Loucy (cell line): ENCODE data around the gene CREG1.
A peak's percentile ranks its signal among the peaks of the same experiment; 100 is the strongest.

Experiments used
- H2AFZ ChIP-seq: fragments of 200-600 bp; sonication (generic); 2 replicates; pipeline ENCODE4 v1.6.0; 2016; ENCODE audit warnings: antibody characterized with exemption, mild to moderate bottlenecking, low read length, moderate library complexity
- H3F3A ChIP-seq: fragments of 200-600 bp; 2 replicates; pipeline ENCODE4 v1.6.0; 2016; ENCODE audit warnings: antibody characterized with exemption, low read depth, mild to moderate bottlenecking
- H3K27me3 ChIP-seq: fragments of 200-600 bp; sonication (generic); 2 replicates; pipeline ENCODE4 v1.6.1; 2014; ENCODE audit warnings: low read length, mild to moderate bottlenecking; ENCODE audit not compliant: insufficient read depth, poor library complexity, severe bottlenecking
- H3K36me3 ChIP-seq: fragments of 200-600 bp; sonication (generic); 2 replicates; pipeline ENCODE4 v1.6.1; 2016; ENCODE audit warnings: low read length; ENCODE audit not compliant: insufficient read depth
- H3K4me1 ChIP-seq: fragments of 200-600 bp; sonication (generic); 2 replicates; pipeline ENCODE4 v1.5.1; 2014; ENCODE audit warnings: low read length, mild to moderate bottlenecking; ENCODE audit not compliant: insufficient read depth, poor library complexity, severe bottlenecking
- H3K4me2 ChIP-seq: fragments of 200-600 bp; sonication (generic); 2 replicates; pipeline ENCODE4 v1.6.0; 2014; ENCODE audit warnings: antibody characterized with exemption, low read length, low read depth, mild to moderate bottlenecking; ENCODE audit not compliant: poor library complexity, severe bottlenecking
- H3K4me3 ChIP-seq: fragments of 200-600 bp; sonication (generic); 2 replicates; pipeline ENCODE4 v1.5.1; 2014; ENCODE audit warnings: low read length, mild to moderate bottlenecking, mixed read lengths; ENCODE audit not compliant: poor library complexity, severe bottlenecking
- H3K79me2 ChIP-seq: fragments of 200-600 bp; sonication (generic); 2 replicates; pipeline ENCODE4 v1.6.1; 2014; ENCODE audit warnings: low read length; ENCODE audit not compliant: insufficient read depth
- H3K9ac ChIP-seq: fragments of 200-600 bp; sonication (generic); 2 replicates; pipeline ENCODE4 v1.6.0; 2014; ENCODE audit warnings: mild to moderate bottlenecking, low read depth, low read length, moderate library complexity; ENCODE audit not compliant: poor library complexity, severe bottlenecking
- H3K9me2 ChIP-seq: fragments of 200-600 bp; sonication (generic); replicated peaks from 2 replicates; pipeline ENCODE4 v1.6.1; 2016; ENCODE audit warnings: low read depth, low read length, mixed read lengths
- H3K9me3 ChIP-seq: fragments of 200-600 bp; sonication (generic); 2 replicates; pipeline ENCODE4 v1.6.1; 2014; ENCODE audit warnings: mild to moderate bottlenecking, antibody characterized with exemption, low read length, low read depth; ENCODE audit not compliant: insufficient read depth
- H4K20me1 ChIP-seq: fragments of 200-600 bp; sonication (generic); 2 replicates; pipeline ENCODE4 v1.6.0; 2014; ENCODE audit warnings: antibody characterized with exemption, low read length, mild to moderate bottlenecking; ENCODE audit not compliant: insufficient read depth, poor library complexity, severe bottlenecking
- CTCF ChIP-seq: fragments of 200-600 bp; sonication (generic); conservative IDR thresholded peaks from 2 replicates; pipeline ENCODE4 v1.5.1; 2014; ENCODE audit warnings: mild to moderate bottlenecking, antibody characterized with exemption, low read length
- EZH2phosphoT487 ChIP-seq: fragments of 200-600 bp; IDR thresholded peaks from 2 replicates; pipeline ENCODE4 v1.6.1; 2018; ENCODE audit warnings: antibody characterized with exemption, mild to moderate bottlenecking, moderate library complexity, borderline replicate concordance

CREG1 gene

GRCh38 chr1:167566766-167567165, 13.2 kb upstream of the CREG1 start:
- Histone ChIP-seq H3K9ac (no peak overlapping the region), H3K79me2 (no peaks in the 10 kb centered on the region)

GRCh38 chr1:167565922-167566321, 12.4 kb upstream of the CREG1 start:
- Histone ChIP-seq H3K4me3 (no peak overlapping the region), H3K4me1 (peaks cover 14% of the 10 kb centered on the region), H3K4me2 (no peak overlapping the region), H3K9me3 (no peaks in the 10 kb centered on the region), H3F3A (no peaks in the 10 kb centered on the region; the same call in 1 of the 2 replicates), H3K36me3 (no peaks in the 10 kb centered on the region), H2AFZ (no peak overlapping the region), H3K9me2 (no peaks in the 10 kb centered on the region), H4K20me1 (no peaks in the 10 kb centered on the region), H3K79me2 (no peaks in the 10 kb centered on the region), H3K27me3 (no peaks in the 10 kb centered on the region), H3K9ac (no peak overlapping the region)
- no peak for TF ChIP-seq CTCF
- no peak for TF ChIP-seq EZH2phosphoT487

More at GRCh38 chr1:167566766-167567165, 13.2 kb upstream of the CREG1 start:
- no peaks in the 10 kb centered on the region for H3K9me2 ChIP-seq
- H3F3A ChIP-seq = no peaks in the 10 kb centered on the region; the same call in 1 of the 2 replicates
- TF ChIP-seq EZH2phosphoT487 = no peak
- TF ChIP-seq CTCF = no peak
- no peak overlapping the region for H3K4me2 ChIP-seq
- no peak overlapping the region for H3K4me3 ChIP-seq
- H3K27me3 ChIP-seq = no peaks in the 10 kb centered on the region
- H3K4me1 ChIP-seq = peaks cover 14% of the 10 kb centered on the region
- no peaks in the 10 kb centered on the region for H4K20me1 ChIP-seq
- peak overlapping the region; percentile 38; the same call in 1 of the 2 replicates for H2AFZ ChIP-seq
- no peaks in the 10 kb centered on the region for H3K36me3 ChIP-seq
- H3K9me3 ChIP-seq = no peaks in the 10 kb centered on the region

GRCh38 chr1:167564612-167565270, 11.2 kb upstream of the CREG1 start:
- no peak for TF ChIP-seq CTCF
- Histone ChIP-seq H4K20me1 (no peaks in the 10 kb centered on the region), H3K27me3 (no peaks in the 10 kb centered on the region), H3K4me1 (peaks cover 14% of the 10 kb centered on the region), H3K79me2 (no peaks in the 10 kb centered on the region), H3K9me2 (no peaks in the 10 kb centered on the region), H3K9me3 (no peaks in the 10 kb centered on the region), H3K9ac (no peak overlapping the region), H3F3A (no peaks in the 10 kb centered on the region; the same call in 1 of the 2 replicates), H3K4me2 (no peak overlapping the region), H3K4me3 (no peak overlapping the region), H2AFZ (no peak overlapping the region), H3K36me3 (no peaks in the 10 kb centered on the region)
